HG03442 (cell line): ENCODE results near the gene HLTF.

Source experiments
- ATAC-seq: cut with Tn5 transposase; IDR thresholded peaks from one replicate; pipeline ENCODE4 v1.9.1; 2021; ENCODE audit warnings: mild to moderate bottlenecking, moderate library complexity; ENCODE audit not compliant: unreplicated experiment

The HLTF gene

DNA sequence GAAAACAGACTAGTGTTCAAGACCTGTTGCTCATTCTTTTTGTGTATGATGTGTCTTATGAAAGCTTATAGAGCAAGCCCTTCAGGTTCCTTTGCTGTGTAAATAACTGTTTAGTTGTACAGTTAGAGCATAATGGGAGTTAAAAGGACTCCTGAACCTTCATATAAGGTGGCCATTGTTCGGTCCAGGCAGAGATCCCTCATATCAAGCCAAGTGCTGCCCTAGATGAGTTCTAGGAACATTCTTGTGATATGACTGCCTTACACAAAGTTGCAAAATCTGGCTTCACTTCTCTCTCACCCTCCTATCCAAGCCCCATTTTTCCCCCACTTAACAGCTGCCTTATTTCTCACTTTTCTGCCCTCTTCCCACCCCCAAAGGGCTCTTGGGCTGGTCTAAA, 68.1 kb downstream of the HLTF start:
- no peak for ATAC-seq

GRCh38 chr3:149016669-149017541, 69.4 kb downstream of the HLTF start:
- no peak for ATAC-seq

GRCh38 chr3:149016242-149016641, 70.1 kb downstream of the HLTF start:
- no peak for ATAC-seq

- ATAC-seq, result no peak
These were observed 70.9 kb downstream of the HLTF start for GRCh38 chr3:149015393-149015792.

GRCh38 chr3:149013726-149014125, 72.6 kb downstream of the HLTF start:
- ATAC-seq, result no peak

- ATAC-seq, result no peak
These were observed 74.7 kb downstream of the HLTF start for GRCh38 chr3:149011676-149012075.

DNA sequence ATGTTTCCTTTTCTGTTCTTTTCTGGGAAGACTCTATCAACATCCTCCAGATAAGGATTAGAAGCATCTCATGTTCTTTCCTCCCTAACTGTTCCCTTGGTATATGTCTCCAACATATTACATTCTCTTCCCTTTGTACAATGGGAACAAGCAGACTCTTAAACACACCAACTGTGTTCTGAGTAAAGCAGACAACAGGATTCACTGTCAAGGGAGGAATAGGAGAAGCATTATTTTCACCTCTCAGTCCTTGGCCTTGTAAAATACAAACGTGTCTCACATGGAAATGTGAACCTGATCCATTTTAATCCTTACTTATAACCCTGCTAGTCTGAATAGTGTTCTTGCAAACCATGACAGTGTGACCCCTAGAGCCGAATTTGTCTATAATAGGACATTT, 75.4 kb downstream of the HLTF start:
- no peak for ATAC-seq

GRCh38 chr3:149010504-149010951, 75.8 kb downstream of the HLTF start:
- no peak for ATAC-seq

DNA sequence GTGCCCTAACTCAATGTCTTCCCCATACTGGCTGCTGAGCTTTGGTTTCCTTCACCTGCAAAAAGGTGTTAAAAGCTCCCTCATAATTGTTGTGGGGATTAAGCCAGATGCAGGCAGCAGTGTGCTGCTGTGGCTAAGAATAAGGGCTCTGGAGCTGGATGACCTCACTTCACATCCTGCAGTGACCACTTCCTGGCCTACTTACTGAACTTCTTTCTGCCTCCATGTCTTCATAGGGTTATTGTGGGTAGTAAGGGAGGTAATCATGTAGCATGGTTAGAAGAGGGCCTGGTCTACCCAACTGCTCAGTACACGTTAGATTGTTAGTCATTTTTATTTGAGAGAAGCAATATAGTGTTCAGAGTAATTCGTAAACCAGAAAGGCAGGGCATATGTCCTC, 76.6 kb downstream of the HLTF start:
- peak; percentile 76 for ATAC-seq

GRCh38 chr3:149007567-149008257, 78.6 kb downstream of the HLTF start:
- no peak for ATAC-seq

- ATAC-seq, result no peak
These were observed 80.9 kb downstream of the HLTF start for GRCh38 chr3:149005416-149005815.

DNA sequence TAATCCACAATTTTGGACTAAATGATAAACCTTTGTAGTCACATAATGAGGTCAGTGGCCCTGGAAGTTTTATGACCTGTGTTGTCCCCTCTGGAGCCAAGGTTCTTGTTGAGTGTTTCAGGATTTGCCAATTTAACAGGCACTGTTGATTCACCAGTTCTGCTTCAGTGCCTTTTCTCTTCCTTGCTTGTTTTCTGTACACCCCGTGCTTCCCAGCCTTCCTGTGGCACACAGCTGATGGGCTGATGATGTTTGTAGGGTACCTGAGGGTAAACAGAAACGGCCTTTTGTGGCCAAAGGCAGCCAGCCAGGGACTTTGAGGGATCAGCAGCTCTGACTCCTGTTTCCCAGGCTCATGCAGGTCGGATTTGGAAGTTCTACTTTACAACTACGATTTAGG, 81.7 kb downstream of the HLTF start:
- ATAC-seq, result no peak

DNA sequence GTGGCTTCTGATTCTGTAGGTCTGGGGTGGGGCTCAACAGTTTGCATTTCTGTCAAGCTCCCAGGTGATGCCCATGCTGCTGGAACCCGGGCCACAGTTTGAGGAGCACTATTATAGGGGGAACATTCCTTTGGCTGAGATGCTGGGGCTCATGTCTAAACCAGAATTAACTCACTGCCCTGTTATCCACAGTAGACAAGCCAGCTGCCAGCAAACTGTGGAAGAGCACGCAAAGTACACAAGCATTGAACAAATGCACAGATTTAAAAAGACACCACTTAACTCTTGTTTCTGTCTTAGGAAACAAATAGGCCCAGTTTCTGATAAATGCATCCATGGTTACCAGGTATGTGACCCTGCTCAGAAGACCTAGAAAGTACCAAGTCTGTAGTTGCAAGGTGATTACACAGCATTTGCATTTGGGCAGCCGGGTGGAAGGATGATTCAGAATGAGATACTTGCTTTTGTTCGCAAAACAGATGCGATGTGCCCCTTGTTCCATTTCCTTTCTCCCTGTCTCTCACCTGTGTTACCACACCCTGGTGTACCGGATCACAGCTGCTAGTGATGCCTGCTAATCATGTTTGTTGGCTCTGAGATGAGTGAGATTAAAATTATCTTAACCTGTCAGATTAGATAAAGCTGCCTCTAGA, 82.6 kb downstream of the HLTF start:
- peak; percentile 75 for ATAC-seq

GRCh38 chr3:149001727-149002126, 84.6 kb downstream of the HLTF start:
- ATAC-seq, result no peak

- ATAC-seq, result no peak
These were observed 86.1 kb downstream of the HLTF start for GRCh38 chr3:149000206-149000745.

- peak; percentile 55 for ATAC-seq
These were observed 86.5 kb downstream of the HLTF start for GRCh38 chr3:148999806-149000205.

- ATAC-seq, result peak; percentile 38
These were observed 87.5 kb downstream of the HLTF start for GRCh38 chr3:148998715-148999423.

DNA sequence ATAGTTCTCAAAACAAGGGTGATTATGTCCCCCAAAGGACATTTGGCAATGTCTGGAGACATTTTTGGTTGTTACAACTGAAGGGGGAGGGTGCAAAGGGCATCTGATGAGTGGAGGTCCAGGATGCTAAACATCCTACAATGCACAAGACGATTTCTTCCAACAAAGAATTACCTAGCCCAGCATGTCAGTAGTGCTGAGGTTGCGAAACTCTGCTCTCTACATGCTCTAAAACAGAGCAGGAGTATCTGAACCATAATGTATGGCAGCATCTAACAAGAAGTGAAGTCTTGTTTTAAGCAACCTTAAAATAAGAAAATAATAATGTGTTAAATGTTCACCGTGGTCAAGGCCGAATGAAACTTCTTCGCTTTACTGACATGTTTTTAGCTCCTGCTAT, 88.0 kb downstream of the HLTF start:
- no peak for ATAC-seq

DNA sequence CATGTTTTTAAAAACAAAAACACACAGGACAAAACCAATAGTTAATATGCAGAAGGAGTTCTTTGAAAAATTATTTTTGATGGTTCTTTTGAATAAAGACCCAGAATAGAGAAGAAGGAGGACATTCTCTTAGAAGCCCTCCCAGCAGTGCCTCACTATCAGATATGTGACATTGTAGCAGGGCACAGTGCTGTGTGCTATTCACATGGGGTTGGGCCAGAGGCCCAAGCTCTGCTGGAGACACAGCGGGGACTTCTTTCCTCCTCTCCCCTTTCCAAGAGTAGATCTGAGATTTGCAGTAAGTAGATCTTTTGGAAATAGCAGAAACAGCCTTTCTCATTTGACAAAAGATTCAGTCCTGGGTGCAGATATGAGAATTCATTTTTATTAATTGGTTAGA, 88.7 kb downstream of the HLTF start:
- no peak for ATAC-seq

DNA sequence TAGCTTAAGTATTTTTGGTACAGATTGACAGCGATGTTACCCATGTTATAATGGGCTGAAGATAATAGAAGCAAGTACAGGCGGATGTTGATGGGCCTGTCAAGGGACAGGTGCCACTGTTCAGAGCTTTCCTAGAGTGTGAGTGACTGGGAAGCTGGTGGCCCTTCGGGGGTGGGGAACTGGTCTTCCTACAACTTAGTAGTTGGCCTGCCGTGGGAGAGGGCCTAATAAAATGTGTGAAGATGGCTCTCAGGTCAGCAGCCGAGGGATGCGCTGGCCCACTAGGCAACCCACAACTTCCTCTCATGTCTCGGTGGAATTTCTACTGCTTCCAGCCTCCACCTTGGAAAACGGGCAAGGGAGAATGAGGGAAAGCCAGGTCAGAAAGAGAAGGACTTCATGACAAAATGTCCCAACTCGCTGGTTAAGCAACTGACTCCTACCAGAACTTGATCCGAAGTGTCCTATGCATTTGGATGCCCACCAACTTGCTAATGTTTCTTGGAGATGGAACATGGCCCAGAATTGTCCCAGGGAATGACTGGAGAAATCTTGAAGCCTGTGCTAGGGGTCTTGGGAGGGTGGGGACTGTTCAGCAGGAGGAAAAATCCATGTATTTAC, 93.6 kb downstream of the HLTF start:
- ATAC-seq, result no peak
